ENCODE measurements around the gene CETN2.
"Not testable (repeated sequence)": the region's sequence is repeated elsewhere in the genome, so short reads cannot be mapped to it uniquely, and the experiment has no call there.

The CETN2 gene

GRCh38 chrX:152830312-152831305, at the start of gene CETN2, which contains the start of gene NSDHL:
Gene CETN2 (minus strand): TSS chrX:152830757. CDS start chrX:152830710, 47 bp downstream.
Gene NSDHL (plus strand): TSS chrX:152831063. CDS start chrX:152846325, 15,262 bp downstream.
- DNase-seq (ENCODE audit: low spot score), result peak; percentile 96

GRCh38 chrX:152878976-152879755, 48.6 kb upstream of the CETN2 start:
- DNase-seq (ENCODE audit: low spot score), result no peak

- no peak for DNase-seq (ENCODE audit: low spot score)
Measured at GRCh38 chrX:152876931-152877840, 46.6 kb upstream of the CETN2 start.

GRCh38 chrX:152873361-152873760, 42.8 kb upstream of the CETN2 start:
- no peak for DNase-seq (ENCODE audit: low spot score)

- no peak for DNase-seq (ENCODE audit: low spot score)
Measured at GRCh38 chrX:152872522-152872921, 42.0 kb upstream of the CETN2 start.

- DNase-seq (ENCODE audit: low spot score), result no peak
Measured at GRCh38 chrX:152871260-152871659, 40.7 kb upstream of the CETN2 start.

GRCh38 chrX:152869972-152870371, 39.4 kb upstream of the CETN2 start:
- no peak for DNase-seq (ENCODE audit: low spot score)

GRCh38 chrX:152866386-152866785, 35.8 kb upstream of the CETN2 start:
- peak; percentile 46 for DNase-seq (ENCODE audit: low spot score)

GRCh38 chrX:152865232-152865920, 34.8 kb upstream of the CETN2 start:
- DNase-seq (ENCODE audit: low spot score), result no peak

- DNase-seq (ENCODE audit: low spot score), result no peak
Measured at GRCh38 chrX:152861826-152862225, 31.3 kb upstream of the CETN2 start.

GRCh38 chrX:152861116-152861515, 30.6 kb upstream of the CETN2 start:
- DNase-seq (ENCODE audit: low spot score), result no peak

- no peak for DNase-seq (ENCODE audit: low spot score)
Measured at GRCh38 chrX:152853986-152854385, 23.4 kb upstream of the CETN2 start.

- no peak for DNase-seq (ENCODE audit: low spot score)
Measured at GRCh38 chrX:152850465-152850864, 19.9 kb upstream of the CETN2 start.

- DNase-seq (ENCODE audit: low spot score), result no peak
Measured at GRCh38 chrX:152847281-152847680, 16.7 kb upstream of the CETN2 start.

GRCh38 chrX:152845618-152846240, 15.2 kb upstream of the CETN2 start:
- no peak for DNase-seq (ENCODE audit: low spot score)

- DNase-seq (ENCODE audit: low spot score), result no peak
Measured at GRCh38 chrX:152844256-152844655, 13.7 kb upstream of the CETN2 start.

GRCh38 chrX:152843852-152844251, 13.3 kb upstream of the CETN2 start:
- no peak for DNase-seq (ENCODE audit: low spot score)

- no peak for DNase-seq (ENCODE audit: low spot score)
Measured at GRCh38 chrX:152842772-152843338, 12.3 kb upstream of the CETN2 start.

- not testable (repeated sequence) for DNase-seq (ENCODE audit: low spot score)
Measured at GRCh38 chrX:152835470-152835869, 4.9 kb upstream of the CETN2 start.

- no peak for DNase-seq (ENCODE audit: low spot score)
Measured at GRCh38 chrX:152833378-152833777, 2.8 kb upstream of the CETN2 start.
